PFSK-1 (cell line): Measurements from ENCODE around the gene NCAM1.

Experiments
- FOXP2 ChIP-seq: optimal IDR thresholded peaks from 2 replicates; pipeline ENCODE3; 2011; ENCODE audit warnings: borderline replicate concordance, control low read depth, inconsistent platforms; ENCODE audit not compliant: insufficient read depth; ENCODE audit errors: extremely low read length, extremely low read depth
- POLR2AphosphoS5 ChIP-seq: IDR thresholded peaks from 2 replicates; pipeline ENCODE4 v1.6.1; 2012; ENCODE audit warnings: low read depth, mild to moderate bottlenecking, control low read depth, low read length, moderate library complexity
- REST ChIP-seq, 2 experiments: IDR thresholded peaks; 2 replicates each; pipeline versions ENCODE4 v1.6.1 to v1.8.0; 2011 to 2012; ENCODE audit warnings: low read depth in 2 of 2, low read length in 2 of 2, control low read depth in 1 of 2, inconsistent platforms in 1 of 2, mild to moderate bottlenecking in 1 of 2, moderate library complexity in 1 of 2; ENCODE audit not compliant: insufficient read depth in 1 of 2
- SIN3A ChIP-seq: IDR thresholded peaks from 2 replicates; pipeline ENCODE4 v1.6.1; 2012; ENCODE audit warnings: mild to moderate bottlenecking, low read length, moderate library complexity, borderline replicate concordance; ENCODE audit not compliant: insufficient read depth
- TAF1 ChIP-seq: IDR thresholded peaks from 2 replicates; pipeline ENCODE4 v1.6.1; 2012; ENCODE audit warnings: low read length, control low read depth, borderline replicate concordance; ENCODE audit not compliant: insufficient read depth

Gene NCAM1

DNA sequence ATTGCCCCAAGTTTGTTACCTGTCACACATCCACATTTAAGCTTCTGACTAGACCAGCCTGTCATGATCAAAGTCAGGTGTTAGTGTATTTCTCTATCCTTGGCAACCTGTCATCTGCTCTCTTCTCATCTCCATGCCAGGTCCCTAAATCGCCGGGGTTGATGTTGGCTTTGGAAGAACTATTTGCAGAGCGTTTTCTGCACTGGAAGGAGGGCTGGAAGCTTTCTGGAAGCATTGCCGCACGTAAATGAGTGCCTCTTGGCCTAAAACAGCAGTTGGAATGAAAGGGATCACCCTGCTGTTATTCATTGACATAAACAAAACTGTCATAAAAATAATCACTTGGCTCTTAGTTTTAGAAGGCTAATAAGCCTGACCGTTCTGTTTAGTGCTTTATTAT, 354.6 kb downstream of the NCAM1 start:
- TF ChIP-seq POLR2AphosphoS5 (no peak), SIN3A (no peak), REST (IDR thresholded peaks at IDR 0.05; ENCODE audit: insufficient read depth in 1 of 2, low read depth in 2 of 2, low read length in 2 of 2) (no peak), FOXP2 (no peak), TAF1 (no peak)

- TF ChIP-seq SIN3A, result no peak
- no peak for TF ChIP-seq FOXP2
- no peak for TF ChIP-seq REST (IDR thresholded peaks at IDR 0.05; ENCODE audit: insufficient read depth in 1 of 2, low read depth in 2 of 2, low read length in 2 of 2)
- no peak for TF ChIP-seq POLR2AphosphoS5
- TF ChIP-seq TAF1, result no peak
Measured at GRCh38 chr11:113316256-113316655, 355.0 kb downstream of the NCAM1 start.

- no peak for TF ChIP-seq FOXP2
- TF ChIP-seq TAF1, result no peak
- TF ChIP-seq POLR2AphosphoS5, result no peak
- no peak for TF ChIP-seq REST (IDR thresholded peaks at IDR 0.05; ENCODE audit: insufficient read depth in 1 of 2, low read depth in 2 of 2, low read length in 2 of 2)
- TF ChIP-seq SIN3A, result no peak
Measured at GRCh38 chr11:113317339-113317738, 356.1 kb downstream of the NCAM1 start.

DNA sequence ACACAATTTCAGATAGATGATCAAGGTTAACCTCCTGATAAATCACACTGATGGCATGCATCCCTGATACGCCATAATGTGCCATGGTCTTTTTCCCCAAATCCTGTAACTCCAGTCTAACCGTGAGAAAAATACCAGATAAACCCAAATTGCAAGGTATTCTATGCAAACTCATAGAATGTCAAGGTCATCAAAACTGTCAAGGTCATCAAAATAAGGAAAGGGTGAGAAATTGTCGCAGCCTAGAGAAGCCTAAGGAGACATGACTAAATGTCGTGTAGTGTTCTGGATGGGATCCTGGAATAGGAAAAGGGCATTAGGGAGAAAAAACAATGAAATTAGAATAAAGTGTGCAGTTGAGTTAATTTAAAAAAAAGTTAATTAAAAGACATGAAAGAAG, 357.9 kb downstream of the NCAM1 start:
- TF ChIP-seq REST (IDR thresholded peaks at IDR 0.05; ENCODE audit: insufficient read depth in 1 of 2, low read depth in 2 of 2, low read length in 2 of 2), result no peak
- no peak for TF ChIP-seq POLR2AphosphoS5

DNA sequence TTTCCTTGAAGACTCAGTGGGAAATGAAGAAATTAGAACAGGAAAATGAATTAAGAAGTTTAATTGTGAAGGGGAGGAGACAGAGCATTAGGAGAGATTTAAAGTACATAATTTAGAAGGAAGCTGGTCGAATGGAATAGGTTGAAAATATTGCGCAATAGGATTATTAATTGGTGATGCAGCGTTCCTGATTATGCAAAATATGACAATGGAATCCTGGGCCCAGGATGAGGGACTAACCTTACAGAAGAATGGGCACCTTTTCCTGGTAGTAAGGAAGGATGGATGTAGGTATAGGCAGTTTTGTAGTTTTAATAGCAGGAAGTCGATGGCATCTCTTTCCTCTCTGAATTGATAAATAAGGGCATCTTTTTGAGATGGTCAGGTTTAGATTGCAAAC, 360.9 kb downstream of the NCAM1 start:
- TF ChIP-seq REST (IDR thresholded peaks at IDR 0.05; ENCODE audit: insufficient read depth in 1 of 2, low read depth in 2 of 2, low read length in 2 of 2), result no peak
- TF ChIP-seq POLR2AphosphoS5, result no peak
- no peak for TF ChIP-seq SIN3A
- TF ChIP-seq FOXP2, result no peak
- TF ChIP-seq TAF1, result no peak
